GM21526 (cell line): ENCODE measurements around the gene CNBD2.
"Not testable (repeated sequence)": the region's sequence is repeated elsewhere in the genome, so short reads cannot be mapped to it uniquely, and the experiment has no call there.

ENCODE experiments used
- ATAC-seq: cut with Tn5 transposase; IDR thresholded peaks from one replicate; pipeline ENCODE4 v1.9.1; 2021; ENCODE audit warnings: moderate library complexity; ENCODE audit not compliant: unreplicated experiment, low FRiP score

The CNBD2 gene

DNA sequence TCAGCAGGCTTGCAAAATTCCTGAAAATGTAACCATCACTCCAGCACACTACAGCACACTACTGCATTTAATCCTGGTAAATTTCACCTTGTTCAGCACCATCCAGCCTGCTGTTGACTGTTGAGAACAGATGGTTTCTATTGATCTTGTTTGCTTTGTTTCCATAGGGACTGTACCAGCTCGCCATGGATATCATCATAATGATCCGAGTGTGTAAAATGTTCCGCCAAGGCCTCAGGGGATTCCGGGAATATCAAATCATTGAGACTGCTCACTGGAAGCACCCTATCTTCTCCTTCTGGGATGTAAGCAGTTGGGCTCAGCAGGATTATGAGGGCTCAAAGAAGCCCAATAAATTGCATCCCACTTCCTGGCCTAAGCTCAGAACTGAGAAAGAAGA, 4.1 kb downstream of the CNBD2 start:
- ATAC-seq: no peak

DNA sequence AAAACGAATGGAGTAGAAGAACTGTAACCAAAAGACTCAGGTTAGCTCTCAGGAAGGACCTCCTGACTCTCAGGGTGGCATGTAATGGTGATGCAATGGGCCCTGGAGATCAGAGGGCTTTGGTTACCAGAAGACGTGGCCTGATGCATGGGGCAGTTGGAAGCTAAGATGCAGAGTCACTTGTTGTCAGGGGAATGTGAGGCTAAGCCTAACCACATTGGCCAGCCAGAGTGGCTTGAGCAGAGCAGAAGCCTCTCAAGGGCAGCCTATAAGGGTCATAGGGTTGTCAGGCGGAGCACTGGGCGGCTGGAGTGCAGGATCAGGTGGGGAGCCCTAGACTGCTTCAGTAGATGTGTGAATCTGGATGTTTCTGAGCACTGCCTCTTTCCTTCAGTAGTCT, 5.9 kb downstream of the CNBD2 start:
- ATAC-seq: no peak

DNA sequence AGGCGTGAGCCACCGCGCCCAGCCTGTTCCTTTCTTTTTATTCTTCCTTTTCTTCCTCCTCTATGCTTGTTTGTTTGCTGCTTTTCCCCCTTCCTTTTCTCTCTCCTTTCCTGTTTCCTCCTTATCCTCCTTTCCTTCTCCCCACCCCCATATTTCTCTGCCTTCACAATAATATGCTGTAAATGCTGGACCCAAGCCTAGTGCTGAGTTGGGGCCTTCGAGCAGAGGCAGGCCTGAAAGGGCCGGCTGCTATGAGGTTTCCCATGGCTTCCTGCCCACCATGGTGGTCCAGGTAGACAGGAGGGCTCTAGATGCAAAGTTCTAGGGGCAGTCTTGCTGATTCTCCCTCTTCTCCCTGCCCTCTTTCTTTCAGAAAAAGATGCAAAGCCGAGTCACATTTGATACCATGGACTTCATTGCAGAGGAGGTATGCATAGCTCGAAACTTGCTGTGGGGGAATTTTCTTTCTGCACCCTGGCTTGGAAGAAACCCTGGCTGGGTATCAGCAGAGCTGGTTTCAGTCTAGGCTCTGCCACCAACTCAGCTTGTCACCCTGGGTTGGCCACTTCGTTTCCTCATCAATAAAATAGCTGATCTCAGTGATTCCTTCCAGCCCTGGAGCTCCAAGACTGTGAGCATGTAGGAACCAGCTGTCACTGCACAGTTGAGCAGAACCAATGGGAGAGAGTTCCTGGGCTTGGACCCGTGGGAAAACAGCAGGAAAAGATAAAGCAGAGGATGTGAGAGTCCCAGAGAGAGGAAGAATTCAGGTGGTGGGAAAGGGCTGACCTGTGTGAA, 7.4 kb downstream of the CNBD2 start:
- no peak for ATAC-seq

DNA sequence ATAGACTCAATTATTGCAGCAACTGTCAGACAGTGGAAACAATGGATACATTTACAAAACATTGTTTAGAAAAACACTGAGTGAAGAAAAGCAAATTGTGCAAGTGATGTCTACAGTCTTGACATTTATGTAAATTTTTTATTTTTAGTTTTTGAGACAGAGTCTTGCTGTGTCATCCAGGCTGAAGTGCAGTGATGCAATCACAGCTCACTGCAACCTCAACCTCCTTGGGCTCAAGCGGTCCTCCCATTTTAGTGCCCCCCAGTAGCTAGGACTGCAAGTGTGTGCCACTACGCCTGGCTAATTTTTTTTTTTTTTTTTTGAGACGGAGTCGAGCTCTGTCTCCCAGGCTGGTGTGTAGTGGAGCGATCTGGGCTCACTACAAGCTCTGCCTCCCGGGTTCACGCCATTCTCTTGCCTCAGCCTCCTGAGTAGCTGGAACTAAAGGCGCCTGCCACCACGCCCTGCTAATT, 9.7 kb downstream of the CNBD2 start:
- ATAC-seq: no peak

DNA sequence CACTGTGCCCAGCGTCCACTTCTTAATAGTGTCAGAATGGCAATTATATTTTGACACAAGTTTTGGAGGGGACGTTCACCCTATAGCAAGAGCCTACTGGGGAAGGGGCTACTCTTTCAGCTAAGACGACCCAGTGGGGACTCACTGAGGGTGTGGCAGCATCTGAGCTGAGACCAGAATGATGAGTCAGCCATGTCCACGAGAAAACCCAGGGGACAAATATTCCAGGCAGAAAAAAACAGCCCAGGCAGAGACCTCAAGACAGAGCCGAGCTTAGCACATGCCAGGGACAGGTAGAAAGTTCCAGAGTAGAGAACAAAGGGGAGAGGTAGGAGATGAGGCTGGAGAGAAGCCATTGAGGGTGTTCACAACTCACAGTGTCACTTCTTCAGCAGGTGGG, 11.2 kb downstream of the CNBD2 start:
- ATAC-seq: no peak

DNA sequence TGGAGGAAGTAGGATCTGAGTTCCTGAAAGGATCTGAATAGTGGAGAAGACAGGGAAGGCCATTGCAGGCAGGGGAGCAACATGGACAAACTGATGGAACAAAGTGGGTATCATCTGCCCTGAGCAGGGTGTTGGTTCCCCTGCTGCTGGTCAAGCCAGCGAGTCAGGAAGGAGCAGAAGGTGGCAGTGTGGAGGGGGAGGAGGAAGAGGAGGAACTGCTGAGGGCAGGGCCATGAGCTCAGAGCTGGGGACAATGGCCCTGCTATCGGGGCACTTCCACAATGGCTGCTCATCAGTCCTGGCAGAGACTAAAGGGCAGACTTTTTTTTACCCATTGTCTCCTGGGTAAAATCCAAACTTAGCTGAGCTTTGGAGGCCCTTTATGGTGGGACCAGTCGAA, 13.6 kb downstream of the CNBD2 start:
- no peak for ATAC-seq

DNA sequence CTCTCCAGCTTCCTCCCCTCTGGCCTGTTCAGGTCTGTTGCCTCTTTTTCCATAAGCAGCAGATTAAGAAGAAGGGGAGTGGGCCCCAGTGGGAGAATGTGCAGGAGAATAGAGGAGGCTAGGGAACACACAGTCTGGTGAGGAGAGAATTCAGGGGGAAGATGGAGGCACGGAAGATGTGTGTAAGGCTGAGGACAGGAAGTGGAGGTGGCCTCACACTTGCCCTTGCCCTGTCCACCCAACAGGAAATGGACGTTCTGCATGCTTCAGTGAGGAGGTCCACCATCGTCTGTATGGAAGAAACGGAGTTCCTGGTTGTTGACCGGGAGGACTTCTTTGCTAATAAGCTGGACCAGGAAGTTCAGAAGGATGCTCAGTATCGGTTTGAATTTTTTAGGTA, 16.0 kb downstream of the CNBD2 start:
- no peak for ATAC-seq

DNA sequence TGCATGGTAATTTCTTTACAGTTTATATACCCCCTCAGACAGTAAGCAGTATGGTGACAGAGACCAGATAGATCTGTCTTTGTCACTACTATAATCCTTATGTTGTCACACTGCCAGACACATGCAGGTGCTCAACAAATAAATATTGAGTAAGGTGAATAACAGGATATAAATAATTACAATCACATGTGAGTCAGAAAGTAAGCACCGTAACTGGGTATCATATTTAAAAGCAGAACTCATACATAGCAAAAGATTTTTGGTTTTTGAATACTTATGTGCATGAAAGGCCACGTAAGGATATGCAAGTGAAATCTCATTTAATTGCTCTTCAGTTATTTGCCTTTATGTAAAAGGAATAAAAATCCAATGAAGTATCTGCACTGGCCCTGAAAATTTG, 17.4 kb downstream of the CNBD2 start:
- no peak for ATAC-seq

DNA sequence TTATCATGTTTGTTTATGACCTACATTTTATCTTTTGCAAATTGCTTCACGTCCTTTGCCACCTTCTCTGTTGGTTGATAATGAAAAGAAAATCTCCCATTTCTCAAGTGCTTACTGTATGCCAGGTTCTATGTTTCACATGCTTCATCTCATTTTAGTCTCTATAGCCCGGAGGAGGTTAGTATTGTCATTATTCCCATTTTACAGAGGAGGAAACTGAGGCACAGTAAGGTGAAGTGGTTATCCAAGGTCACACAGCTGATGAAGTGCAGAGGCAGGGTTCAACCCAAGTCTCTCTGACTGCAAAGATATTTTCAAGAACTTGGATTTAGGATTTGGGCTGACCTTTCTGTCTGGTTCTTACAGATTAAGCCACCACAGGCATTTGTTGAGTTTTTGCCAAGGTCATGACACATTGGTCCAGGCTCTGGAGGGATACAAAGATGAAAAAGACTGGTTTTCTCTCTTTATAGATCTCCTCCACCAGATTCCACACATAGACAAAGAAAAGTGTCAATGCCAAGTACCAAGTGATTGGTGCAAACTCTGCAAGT, 20.6 kb downstream of the CNBD2 start:
- ATAC-seq: no peak

DNA sequence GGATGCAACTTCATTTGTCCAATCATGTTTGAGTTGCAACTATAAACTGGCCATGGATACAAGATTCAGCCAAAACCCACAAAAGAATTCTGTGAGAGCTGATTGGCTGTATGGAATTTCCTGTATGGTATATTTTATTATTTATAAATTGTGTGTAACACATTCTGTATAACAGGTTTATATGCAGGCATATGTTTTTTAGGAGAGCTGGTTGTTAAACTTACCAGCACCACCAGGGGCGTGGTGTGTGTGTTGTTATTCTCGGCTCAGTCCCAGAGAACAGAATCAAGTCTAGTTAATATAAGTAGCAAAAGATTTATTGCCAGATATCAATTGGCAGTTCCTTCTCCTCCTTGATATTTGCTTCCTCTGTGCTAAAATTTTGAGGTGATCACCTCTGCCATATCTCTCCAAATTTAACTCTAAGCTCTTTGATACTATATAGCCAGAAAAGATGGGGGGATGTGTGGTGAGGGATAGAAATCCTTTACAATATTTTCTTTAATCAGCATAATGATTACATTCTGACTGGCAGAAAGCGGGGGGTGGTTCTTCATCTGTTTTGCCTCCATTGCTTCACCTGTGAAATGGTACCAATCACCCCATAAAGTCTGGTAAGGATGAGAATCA, 22.9 kb downstream of the CNBD2 start:
- ATAC-seq: no peak

DNA sequence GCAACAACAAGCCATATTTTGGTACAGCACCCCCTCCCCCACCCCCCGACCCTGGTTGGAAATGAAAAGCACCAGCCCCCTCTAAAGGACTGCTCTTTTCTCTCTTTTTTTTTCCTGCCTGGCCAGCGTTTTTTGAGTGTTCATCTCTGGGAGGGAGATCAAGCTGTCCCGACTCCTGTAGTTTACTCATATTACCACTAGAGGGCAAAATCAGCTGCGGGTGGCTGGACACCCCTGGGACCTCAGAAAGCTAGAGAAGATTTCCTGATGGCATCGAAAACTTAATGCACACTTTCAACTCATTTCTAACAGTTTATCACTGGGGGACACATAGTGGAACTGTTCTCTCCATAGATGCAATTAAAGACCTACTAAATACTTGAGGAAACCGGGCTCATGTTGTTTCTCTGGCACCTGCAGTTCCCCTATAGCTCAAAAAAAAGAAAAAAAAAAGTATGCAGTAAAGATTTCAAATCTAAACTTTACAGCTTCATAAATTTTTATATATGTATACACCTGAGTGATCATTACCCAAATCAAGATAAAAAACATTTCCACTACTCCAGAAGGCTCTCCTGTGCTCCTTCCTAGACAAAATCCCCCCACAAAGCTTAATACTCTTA, 24.4 kb downstream of the CNBD2 start:
- ATAC-seq: no peak

DNA sequence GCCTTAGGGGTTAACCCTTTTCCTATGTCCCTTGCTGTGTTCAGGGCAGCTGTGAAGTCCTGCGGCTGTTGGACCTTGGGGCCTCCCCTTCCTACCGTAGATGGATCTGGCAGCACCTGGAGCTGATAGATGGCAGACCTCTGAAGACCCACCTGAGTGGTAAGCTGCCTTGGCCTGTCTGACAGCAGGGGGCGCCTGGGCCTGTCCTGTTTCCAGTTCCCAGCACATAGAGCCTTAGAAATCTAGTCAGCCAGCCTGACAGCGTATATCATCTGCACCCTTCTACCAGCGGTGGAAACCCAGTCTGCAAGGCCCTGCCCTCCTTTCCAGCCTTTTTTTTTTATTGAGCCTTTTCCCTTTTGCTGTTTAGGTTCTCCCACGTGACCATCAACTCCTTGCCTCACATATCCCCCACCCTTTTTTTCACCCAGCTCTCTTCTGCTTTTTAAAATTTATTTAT, 26.6 kb downstream of the CNBD2 start:
- no peak for ATAC-seq

DNA sequence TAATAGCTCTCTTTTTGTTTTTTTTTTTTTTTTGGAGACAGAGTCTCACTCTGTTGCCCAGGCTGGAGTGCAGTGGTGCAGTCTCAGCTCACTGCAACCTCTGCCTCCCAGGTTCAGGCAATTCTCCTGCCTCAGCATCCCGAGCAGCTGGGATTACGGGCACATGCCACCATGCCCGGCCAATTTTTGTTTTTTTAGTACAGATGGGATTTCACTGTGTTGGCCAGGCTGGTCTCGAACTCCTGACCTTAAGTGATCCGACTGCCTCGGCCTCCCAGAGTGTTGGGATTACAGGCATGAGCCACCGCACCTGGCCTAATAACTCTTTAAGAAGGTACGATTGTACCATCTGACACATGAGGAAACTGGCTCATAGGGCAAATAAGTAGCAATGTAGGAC, 28.1 kb downstream of the CNBD2 start:
- not testable (repeated sequence) for ATAC-seq

DNA sequence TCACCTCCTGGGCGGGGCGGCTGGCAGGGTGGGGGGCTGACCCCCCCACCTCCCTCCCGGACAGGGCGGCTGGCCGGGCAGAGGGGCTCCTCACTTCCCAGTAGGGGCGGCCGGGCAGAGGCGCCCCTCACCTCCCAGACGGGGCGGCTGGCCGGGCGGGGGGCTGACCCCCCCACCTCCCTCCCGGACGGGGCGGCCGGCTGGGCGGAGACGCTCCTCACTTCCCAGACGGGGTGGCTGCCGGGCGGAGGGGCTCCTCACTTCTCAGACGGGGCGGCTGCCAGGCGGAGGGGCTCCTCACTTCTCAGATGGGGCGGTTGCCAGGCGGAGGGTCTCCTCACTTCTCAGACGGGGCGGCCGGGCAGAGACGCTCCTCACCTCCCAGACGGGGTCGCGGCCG, 32.9 kb downstream of the CNBD2 start:
- not testable (repeated sequence) for ATAC-seq

DNA sequence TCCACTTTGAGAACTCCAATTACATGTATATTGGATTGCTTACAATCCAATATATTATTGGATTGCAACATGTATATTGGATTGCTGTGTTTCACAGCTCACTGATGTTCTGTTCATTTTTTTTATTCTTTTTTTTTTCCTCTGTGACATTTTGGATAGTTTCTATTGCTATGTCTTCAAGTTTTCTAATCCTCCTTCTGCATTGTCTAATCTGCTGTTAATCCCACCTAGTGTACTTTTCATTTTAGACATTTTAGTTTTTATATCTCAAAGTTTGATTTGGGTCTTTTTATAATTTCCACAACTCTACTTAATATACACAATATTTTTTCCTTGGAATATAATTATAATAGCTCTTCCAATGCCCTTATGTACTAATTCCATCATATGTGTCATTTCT, 34.5 kb downstream of the CNBD2 start:
- no peak for ATAC-seq

DNA sequence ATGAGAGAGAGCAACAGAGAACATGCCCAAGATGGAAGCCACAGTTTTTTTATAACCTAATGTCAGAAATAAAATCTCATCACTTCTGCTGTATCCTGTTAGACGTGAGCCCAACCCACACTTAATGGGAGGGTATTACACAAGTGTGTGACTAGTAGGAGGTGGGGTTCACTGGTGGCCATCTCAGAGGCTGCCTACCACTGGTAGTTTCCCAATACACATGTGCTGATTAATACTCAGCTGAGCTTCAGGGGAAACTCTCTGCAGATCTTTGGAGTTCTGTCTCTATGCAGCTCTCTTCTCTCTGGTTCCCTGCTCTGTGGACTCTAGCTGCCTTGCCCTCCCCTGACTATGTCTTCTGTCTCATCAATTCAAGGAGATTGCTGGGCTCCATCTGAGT, 35.7 kb downstream of the CNBD2 start:
- no peak for ATAC-seq

DNA sequence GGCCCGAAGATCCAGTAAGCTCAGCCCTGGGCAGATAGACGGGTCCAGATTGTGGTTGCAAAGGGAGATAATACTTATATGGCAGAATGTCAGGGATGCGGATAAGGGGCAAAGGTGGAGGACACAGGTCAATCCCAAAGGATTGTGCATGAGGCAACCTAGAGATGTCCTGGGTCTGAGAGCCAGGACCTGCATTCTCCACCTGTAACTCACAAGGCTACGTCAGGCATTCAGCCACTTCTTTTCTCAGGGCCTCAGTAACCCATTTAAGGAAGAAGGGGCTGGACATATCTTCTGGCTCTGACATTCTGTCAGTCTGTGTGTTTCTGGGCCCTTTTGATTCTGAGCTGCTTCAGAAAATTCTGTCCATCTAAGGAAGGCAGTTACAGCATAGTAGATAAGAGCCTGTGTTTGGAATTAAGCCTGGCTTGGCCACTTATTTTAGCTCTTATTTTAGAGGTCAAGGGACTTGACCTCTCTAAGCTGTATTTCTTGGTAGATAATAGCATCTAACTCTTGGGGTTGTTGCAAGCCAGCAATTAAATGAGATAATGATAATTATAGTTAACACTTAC, 40.2 kb downstream of the CNBD2 start:
- no peak for ATAC-seq

DNA sequence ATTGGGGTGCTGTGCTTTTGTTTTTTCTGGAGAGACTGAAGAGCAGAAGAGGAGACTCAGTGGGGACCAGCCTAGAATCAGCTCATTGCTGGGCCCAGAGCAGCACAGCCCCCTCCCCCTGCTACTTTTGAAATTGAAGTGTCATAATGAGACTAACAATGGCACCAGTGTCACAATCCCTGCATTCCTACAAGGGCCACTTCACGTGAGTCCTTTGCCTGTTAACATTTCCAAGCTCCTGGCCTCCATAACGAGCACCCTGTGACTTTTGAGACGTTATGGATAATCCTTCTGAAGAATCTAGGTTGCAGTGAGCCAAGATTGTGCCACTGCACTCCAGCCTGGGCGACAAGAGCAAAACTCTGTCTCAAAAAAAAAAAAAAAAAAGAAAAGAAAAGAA, 41.7 kb downstream of the CNBD2 start:
- ATAC-seq: no peak

DNA sequence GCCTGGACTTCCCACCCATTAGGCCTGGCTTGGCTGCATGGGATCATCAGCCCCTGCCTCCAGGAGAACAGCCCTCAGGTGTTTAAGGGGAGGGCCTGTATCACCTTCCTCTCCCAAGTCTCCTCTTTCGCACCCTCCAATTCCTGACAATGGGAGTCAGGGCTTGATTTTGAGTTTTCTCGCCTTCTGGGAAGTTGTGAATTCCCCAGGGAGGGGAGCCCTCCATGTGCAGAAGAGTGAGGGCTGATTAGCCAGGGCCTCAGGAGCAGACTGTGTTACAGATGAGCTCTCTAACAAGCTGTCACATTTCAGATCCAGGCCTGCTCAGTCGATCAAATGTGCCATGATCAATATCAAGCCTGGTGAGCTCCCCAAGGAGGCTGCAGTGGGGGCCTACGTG, 42.4 kb downstream of the CNBD2 start:
- no peak for ATAC-seq

DNA sequence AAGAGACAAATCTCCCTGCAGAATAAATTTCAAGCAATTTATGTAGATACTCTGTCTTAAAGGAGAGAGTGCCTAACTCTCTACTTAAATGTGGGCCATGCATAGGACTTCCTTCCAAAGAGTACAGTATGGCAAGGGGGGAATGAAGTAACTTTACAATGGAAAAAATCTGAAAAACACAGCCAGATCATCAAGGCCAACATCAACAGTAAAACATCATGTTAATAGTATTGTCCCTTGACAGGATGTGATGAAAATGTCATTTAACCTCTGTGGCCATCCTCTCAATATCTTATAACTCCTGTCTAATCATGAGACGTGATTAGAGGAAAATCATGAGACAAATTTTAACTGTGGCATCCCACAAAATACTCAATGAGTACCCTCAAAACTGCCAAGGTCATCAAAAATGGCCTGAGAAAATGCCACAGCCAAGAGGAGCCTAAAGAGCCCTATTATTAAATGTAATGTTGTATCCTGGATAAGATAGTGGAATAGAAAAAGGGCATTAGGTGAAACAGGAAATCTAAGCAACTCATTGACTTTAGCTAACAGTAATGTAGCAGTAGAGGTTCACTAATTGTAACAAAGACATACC, 47.5 kb downstream of the CNBD2 start:
- no peak for ATAC-seq
